ENCODE measurements around the gene HECTD1.

DNA sequence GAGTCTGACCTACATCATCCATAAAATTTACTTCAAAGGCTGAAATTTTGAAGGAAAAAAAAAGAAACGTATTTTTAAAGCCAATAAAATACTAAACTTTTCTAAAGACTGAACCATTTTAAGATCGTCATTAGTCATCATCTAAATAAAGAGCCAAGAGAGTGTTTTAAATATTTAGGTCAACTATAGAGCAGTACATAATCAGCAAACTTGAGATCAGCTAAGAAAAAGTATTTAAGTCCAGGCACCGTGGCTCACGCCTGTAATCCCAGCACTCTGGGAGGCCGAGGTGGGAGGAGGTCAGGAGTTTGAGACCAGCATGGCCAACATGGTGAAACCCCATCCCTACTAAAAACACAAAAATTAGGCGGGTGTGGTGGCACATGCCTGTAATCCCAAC, 35.5 kb downstream of the HECTD1 start:
- TF ChIP-seq SIN3A (IDR thresholded peaks at IDR 0.05; ENCODE audit: borderline replicate concordance, low read depth, low read length) (no peak), POLR2AphosphoS5 (IDR thresholded peaks at IDR 0.05; ENCODE audit: low read depth, low read length) (no peak), EZH2phosphoT487 (IDR thresholded peaks at IDR 0.05; ENCODE audit: borderline replicate concordance, low read depth) (no peak), TAF1 (IDR thresholded peaks at IDR 0.05; ENCODE audit: borderline replicate concordance, low read depth, low read length) (no peak)
- TF ChIP-seq, protein P1, sequence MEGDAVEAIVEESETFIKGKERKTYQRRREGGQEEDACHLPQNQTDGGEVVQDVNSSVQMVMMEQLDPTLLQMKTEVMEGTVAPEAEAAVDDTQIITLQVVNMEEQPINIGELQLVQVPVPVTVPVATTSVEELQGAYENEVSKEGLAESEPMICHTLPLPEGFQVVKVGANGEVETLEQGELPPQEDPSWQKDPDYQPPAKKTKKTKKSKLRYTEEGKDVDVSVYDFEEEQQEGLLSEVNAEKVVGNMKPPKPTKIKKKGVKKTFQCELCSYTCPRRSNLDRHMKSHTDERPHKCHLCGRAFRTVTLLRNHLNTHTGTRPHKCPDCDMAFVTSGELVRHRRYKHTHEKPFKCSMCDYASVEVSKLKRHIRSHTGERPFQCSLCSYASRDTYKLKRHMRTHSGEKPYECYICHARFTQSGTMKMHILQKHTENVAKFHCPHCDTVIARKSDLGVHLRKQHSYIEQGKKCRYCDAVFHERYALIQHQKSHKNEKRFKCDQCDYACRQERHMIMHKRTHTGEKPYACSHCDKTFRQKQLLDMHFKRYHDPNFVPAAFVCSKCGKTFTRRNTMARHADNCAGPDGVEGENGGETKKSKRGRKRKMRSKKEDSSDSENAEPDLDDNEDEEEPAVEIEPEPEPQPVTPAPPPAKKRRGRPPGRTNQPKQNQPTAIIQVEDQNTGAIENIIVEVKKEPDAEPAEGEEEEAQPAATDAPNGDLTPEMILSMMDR (IDR thresholded peaks at IDR 0.05): no peak
- TF ChIP-seq, protein P2, sequence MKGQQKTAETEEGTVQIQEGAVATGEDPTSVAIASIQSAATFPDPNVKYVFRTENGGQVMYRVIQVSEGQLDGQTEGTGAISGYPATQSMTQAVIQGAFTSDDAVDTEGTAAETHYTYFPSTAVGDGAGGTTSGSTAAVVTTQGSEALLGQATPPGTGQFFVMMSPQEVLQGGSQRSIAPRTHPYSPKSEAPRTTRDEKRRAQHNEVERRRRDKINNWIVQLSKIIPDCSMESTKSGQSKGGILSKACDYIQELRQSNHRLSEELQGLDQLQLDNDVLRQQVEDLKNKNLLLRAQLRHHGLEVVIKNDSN (IDR thresholded peaks at IDR 0.05; ENCODE audit: borderline replicate concordance, low read depth): no peak
